PC-3 (cell line): ENCODE measurements around the gene SESN1.

Source experiments
- CTCF ChIP-seq: fragments of 300-600 bp; sonication (generic); conservative IDR thresholded peaks from 2 replicates; pipeline ENCODE4 v1.5.1; 2017; ENCODE audit warnings: antibody characterized with exemption, low read depth, mild to moderate bottlenecking, low read length
- EZH2 ChIP-seq: fragments of 300-600 bp; sonication (generic); IDR thresholded peaks from one replicate; pipeline ENCODE4 v1.6.1; 2017; ENCODE audit warnings: antibody characterized with exemption, mild to moderate bottlenecking, low read length; ENCODE audit not compliant: unreplicated experiment
- EZH2phosphoT487 ChIP-seq: fragments of 300-600 bp; sonication (generic); IDR thresholded peaks from 2 replicates; pipeline ENCODE4 v1.6.1; 2018; ENCODE audit warnings: mild to moderate bottlenecking, antibody characterized with exemption, low read length, borderline replicate concordance

GRCh38 chr6:109094416-109095035 is at the start of gene SESN1:
- TF ChIP-seq CTCF (no peak), EZH2phosphoT487 (no peak), EZH2 (no peak)
